ENCODE data around the gene DENND6A.

The DENND6A gene

GRCh38 chr3:57730682-57731081 is 37.8 kb upstream of the DENND6A start:
- no peak for TF ChIP-seq ZFX (IDR thresholded peaks at IDR 0.05)
- no peak for TF ChIP-seq CTCF (conservative IDR thresholded peaks at IDR 0.05)

DNA sequence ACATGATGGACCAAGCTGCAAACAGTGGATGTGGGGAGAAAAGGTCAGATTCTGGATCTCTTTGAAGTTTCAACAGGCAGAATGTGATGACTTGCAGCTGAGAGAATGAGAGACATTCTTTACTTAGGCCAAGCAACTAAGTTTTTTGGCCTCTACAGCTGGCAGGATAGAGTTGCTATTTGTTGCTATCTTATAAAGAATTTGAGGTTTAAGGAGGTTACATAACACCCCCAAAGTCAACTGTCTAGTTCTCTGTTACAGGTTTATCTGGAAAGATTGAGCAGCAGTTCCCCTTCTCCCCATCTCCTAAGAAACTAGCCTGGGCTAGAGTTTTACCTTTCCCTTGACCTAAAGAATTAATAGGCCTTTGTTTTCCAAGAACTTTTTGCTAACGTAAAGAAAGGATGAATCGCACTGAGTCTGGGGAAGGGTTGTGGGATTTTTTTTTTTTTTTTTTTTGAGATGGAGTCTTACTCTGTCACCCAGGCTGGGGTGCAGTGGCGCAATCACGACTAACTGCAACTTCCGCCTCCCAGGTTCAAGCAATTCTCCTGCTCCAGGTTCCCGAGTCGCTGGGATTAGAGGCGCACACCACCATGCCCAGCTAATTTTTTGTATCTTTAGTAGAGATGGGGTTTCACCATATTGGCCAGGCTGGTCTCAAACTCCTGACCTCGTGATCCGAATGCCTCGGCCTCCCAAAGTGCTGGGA is 36.6 kb upstream of the DENND6A start:
- no peak for TF ChIP-seq CTCF (conservative IDR thresholded peaks at IDR 0.05)
- TF ChIP-seq ZFX (IDR thresholded peaks at IDR 0.05) = no peak
- no peak overlapping the region for H3K27ac ChIP-seq

More at GRCh38 chr3:57730682-57731081, 37.8 kb upstream of the DENND6A start:
- H3K27ac ChIP-seq = no peak overlapping the region

- TF ChIP-seq CTCF (conservative IDR thresholded peaks at IDR 0.05) (no peak), ZFX (IDR thresholded peaks at IDR 0.05) (no peak)
- no peak overlapping the region for H3K27ac ChIP-seq
Observed at GRCh38 chr3:57727106-57727505, 34.2 kb upstream of the DENND6A start.

DNA sequence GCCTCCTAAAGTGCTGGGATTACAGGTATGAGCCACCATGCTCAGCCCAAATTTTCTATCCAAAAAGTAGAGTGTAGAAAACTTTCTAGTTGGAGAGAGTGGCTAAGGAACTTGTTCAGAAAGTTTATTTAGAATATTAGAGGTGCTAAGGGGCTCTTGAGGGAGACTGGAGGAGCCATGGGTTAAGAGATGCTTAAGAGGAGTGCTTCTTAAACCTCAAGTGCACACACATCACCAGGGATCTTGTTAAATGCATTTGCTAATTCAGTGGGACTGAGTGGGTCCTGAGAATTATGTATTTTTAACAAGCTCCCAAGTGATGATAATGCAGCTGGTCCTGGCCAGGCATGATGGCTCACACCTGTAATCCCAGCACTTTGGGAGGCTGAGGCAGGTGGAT is 33.5 kb upstream of the DENND6A start:
- no peak overlapping the region for H3K27ac ChIP-seq

GRCh38 chr3:57718118-57718517 is 25.2 kb upstream of the DENND6A start:
- H3K27ac ChIP-seq = no peak overlapping the region
- TF ChIP-seq CTCF (conservative IDR thresholded peaks at IDR 0.05) = no peak
- no peak for TF ChIP-seq ZFX (IDR thresholded peaks at IDR 0.05)

More for the DNA sequence above, 33.5 kb upstream of the DENND6A start:
- TF ChIP-seq ZFX (IDR thresholded peaks at IDR 0.05) = no peak
- TF ChIP-seq CTCF (conservative IDR thresholded peaks at IDR 0.05) = no peak

- TF ChIP-seq ZFX (IDR thresholded peaks at IDR 0.05) = no peak
- TF ChIP-seq CTCF (conservative IDR thresholded peaks at IDR 0.05) = no peak
- no peak overlapping the region for H3K27ac ChIP-seq
Observed at GRCh38 chr3:57717205-57717868, 24.5 kb upstream of the DENND6A start.

- H3K27ac ChIP-seq = no peak overlapping the region
- TF ChIP-seq CTCF (conservative IDR thresholded peaks at IDR 0.05) (no peak), ZFX (IDR thresholded peaks at IDR 0.05) (no peak)
Observed at GRCh38 chr3:57715686-57716085, 22.8 kb upstream of the DENND6A start.
